HepG2 (cell line): ENCODE results near the gene ATOSB. TPM values are rescaled to one million over a fixed set of nuclear protein-coding genes. Genes with fewer than 3 reads are reported as not detected.

ENCODE experiments used
- GMEB1 ChIP-seq: sonication (generic); formaldehyde crosslinking; IDR thresholded peaks from 2 replicates; pipeline ENCODE4 v1.5.1; 2020; ENCODE audit warnings: missing genetic modification reagents, mild to moderate bottlenecking, borderline replicate concordance
- HNF4G ChIP-seq, 2 experiments: sonication (generic) in 1 of 2; formaldehyde crosslinking in 1 of 2; IDR thresholded peaks; 2 replicates each; pipeline versions ENCODE4 v1.4.0 to v1.6.1; 2011 to 2020; ENCODE audit warnings: borderline replicate concordance in 2 of 2, low read depth in 2 of 2, mild to moderate bottlenecking in 2 of 2, low read length in 1 of 2, missing genetic modification reagents in 1 of 2, moderate library complexity in 1 of 2
- MLLT10 ChIP-seq: sonication (generic); formaldehyde crosslinking; IDR thresholded peaks from 2 replicates; pipeline ENCODE4 v1.4.0; 2020; ENCODE audit warnings: missing genetic modification reagents
- NAIF1 ChIP-seq: sonication (generic); formaldehyde crosslinking; IDR thresholded peaks from 2 replicates; pipeline ENCODE4 v1.5.0; 2020; ENCODE audit warnings: mild to moderate bottlenecking, missing genetic modification reagents, borderline replicate concordance
- NFATC3 ChIP-seq: sonication (generic); formaldehyde crosslinking; IDR thresholded peaks from 2 replicates; pipeline ENCODE4 v1.5.1; 2020; ENCODE audit warnings: mild to moderate bottlenecking, missing genetic modification reagents
- POGK ChIP-seq: sonication (generic); formaldehyde crosslinking; conservative IDR thresholded peaks from 2 replicates; pipeline ENCODE4 v1.8.0; 2022; ENCODE audit warnings: mild to moderate bottlenecking, moderate library complexity, missing genetic modification reagents
- ZNF18 ChIP-seq: sonication (generic); formaldehyde crosslinking; IDR thresholded peaks from 2 replicates; pipeline ENCODE4 v1.8.0; 2022; ENCODE audit warnings: mild to moderate bottlenecking, missing genetic modification reagents; ENCODE audit not compliant: insufficient replicate concordance
- ZNF629 ChIP-seq: sonication (generic); formaldehyde crosslinking; conservative IDR thresholded peaks from 2 replicates; pipeline ENCODE4 v1.5.0; 2020; ENCODE audit warnings: missing genetic modification reagents
- ZNF800 ChIP-seq: sonication (generic); formaldehyde crosslinking; IDR thresholded peaks from 2 replicates; pipeline ENCODE4 v1.4.0; 2020; ENCODE audit warnings: missing genetic modification reagents
- polyA plus RNA-seq, 8 experiments: library from polyadenylated mRNA; depleted of rRNA in 3 of 8; stranded (reverse) in 7 of 8; unstranded in 1 of 8; fragments of >200 nt; fragmentation: Illumina TruSeq in 4 of 8; extraction: Trizol in 4 of 8; gene quantifications; 2 replicates each; pipeline versions ENCODE4 v1.2.1 to v1.2.3, GENCODE V29; 2011 to 2016; ENCODE audit warnings: low read depth in 4 of 8, missing spikeins in 1 of 8, mixed read lengths in 1 of 8; ENCODE audit not compliant: insufficient read depth in 1 of 8
- total RNA-seq, 5 experiments: library from RNA; depleted of rRNA; stranded (reverse); fragments of >200 nt; fragmentation: Illumina TruSeq; extraction: Trizol; gene quantifications; 2 replicates each; pipeline ENCODE4 v1.2.3, GENCODE V29; 2016; ENCODE audit warnings: low read depth in 1 of 5
- TF ChIP-seq, protein P1 (sequence below): sonication (generic); formaldehyde crosslinking; IDR thresholded peaks from 2 replicates; pipeline ENCODE4 v1.5.0; 2020; ENCODE audit warnings: missing genetic modification reagents
- TF ChIP-seq, protein P2 (sequence below): sonication (generic); formaldehyde crosslinking; IDR thresholded peaks from 2 replicates; pipeline ENCODE4 v1.4.0; 2020; ENCODE audit warnings: low read depth, mild to moderate bottlenecking, missing genetic modification reagents
- TF ChIP-seq, protein P3 (sequence below): sonication (generic); formaldehyde crosslinking; IDR thresholded peaks from 2 replicates; pipeline ENCODE4 v1.4.0; 2020; ENCODE audit warnings: missing genetic modification reagents, borderline replicate concordance

Gene ATOSB
- total and polyA plus RNA-seq, 2 of the 13 experiments (the other 11 are each of a cell fraction or from before 2014, with no cell fraction given): 1.9 to 6.4 TPM

- TF ChIP-seq NFATC3 (CRISPR knock-in tag): no peak
- TF ChIP-seq, protein P1, sequence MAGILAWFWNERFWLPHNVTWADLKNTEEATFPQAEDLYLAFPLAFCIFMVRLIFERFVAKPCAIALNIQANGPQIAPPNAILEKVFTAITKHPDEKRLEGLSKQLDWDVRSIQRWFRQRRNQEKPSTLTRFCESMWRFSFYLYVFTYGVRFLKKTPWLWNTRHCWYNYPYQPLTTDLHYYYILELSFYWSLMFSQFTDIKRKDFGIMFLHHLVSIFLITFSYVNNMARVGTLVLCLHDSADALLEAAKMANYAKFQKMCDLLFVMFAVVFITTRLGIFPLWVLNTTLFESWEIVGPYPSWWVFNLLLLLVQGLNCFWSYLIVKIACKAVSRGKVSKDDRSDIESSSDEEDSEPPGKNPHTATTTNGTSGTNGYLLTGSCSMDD (CRISPR knock-in tag): peak; percentile 46; the same call in 1 of the 2 replicates
- TF ChIP-seq POGK (CRISPR knock-in tag): peak; percentile 78; the same call in 1 of the 2 replicates
- no peak for TF ChIP-seq ZNF800 (CRISPR knock-in tag)
- TF ChIP-seq, protein P2, sequence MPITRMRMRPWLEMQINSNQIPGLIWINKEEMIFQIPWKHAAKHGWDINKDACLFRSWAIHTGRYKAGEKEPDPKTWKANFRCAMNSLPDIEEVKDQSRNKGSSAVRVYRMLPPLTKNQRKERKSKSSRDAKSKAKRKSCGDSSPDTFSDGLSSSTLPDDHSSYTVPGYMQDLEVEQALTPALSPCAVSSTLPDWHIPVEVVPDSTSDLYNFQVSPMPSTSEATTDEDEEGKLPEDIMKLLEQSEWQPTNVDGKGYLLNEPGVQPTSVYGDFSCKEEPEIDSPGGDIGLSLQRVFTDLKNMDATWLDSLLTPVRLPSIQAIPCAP (CRISPR knock-in tag): no peak
- TF ChIP-seq NAIF1: no peak
- no peak for TF ChIP-seq MLLT10 (CRISPR knock-in tag)
- TF ChIP-seq ZNF18: no peak
- TF ChIP-seq, protein P3, sequence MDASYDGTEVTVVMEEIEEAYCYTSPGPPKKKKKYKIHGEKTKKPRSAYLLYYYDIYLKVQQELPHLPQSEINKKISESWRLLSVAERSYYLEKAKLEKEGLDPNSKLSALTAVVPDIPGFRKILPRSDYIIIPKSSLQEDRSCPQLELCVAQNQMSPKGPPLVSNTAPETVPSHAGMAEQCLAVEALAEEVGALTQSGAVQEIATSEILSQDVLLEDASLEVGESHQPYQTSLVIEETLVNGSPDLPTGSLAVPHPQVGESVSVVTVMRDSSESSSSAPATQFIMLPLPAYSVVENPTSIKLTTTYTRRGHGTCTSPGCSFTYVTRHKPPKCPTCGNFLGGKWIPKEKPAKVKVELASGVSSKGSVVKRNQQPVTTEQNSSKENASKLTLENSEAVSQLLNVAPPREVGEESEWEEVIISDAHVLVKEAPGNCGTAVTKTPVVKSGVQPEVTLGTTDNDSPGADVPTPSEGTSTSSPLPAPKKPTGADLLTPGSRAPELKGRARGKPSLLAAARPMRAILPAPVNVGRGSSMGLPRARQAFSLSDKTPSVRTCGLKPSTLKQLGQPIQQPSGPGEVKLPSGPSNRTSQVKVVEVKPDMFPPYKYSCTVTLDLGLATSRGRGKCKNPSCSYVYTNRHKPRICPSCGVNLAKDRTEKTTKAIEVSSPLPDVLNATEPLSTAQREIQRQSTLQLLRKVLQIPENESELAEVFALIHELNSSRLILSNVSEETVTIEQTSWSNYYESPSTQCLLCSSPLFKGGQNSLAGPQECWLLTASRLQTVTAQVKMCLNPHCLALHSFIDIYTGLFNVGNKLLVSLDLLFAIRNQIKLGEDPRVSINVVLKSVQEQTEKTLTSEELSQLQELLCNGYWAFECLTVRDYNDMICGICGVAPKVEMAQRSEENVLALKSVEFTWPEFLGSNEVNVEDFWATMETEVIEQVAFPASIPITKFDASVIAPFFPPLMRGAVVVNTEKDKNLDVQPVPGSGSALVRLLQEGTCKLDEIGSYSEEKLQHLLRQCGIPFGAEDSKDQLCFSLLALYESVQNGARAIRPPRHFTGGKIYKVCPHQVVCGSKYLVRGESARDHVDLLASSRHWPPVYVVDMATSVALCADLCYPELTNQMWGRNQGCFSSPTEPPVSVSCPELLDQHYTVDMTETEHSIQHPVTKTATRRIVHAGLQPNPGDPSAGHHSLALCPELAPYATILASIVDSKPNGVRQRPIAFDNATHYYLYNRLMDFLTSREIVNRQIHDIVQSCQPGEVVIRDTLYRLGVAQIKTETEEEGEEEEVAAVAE: peak; percentile 99
- peak; percentile 16; the same call in 1 of the 2 replicates for TF ChIP-seq ZNF629
- peak; percentile 7; the same call in 1 of the 2 replicates for TF ChIP-seq HNF4G (IDR thresholded peaks at IDR 0.05; ENCODE audit: borderline replicate concordance, low read depth, low read length)
- no peak; the same call in 1 of the 2 replicates for TF ChIP-seq HNF4G (CRISPR knock-in tag; IDR thresholded peaks at IDR 0.05; ENCODE audit: borderline replicate concordance, low read depth)
- TF ChIP-seq GMEB1 (CRISPR knock-in tag): peak; percentile 66; the same call in 1 of the 2 replicates
Measured at GRCh38 chr9:35072461-35073278, 43.0 kb downstream of the ATOSB start, which contains the start of gene VCP (continued).
